ENCODE measurements around the gene KIR2DL4.

The KIR2DL4 gene

DNA sequence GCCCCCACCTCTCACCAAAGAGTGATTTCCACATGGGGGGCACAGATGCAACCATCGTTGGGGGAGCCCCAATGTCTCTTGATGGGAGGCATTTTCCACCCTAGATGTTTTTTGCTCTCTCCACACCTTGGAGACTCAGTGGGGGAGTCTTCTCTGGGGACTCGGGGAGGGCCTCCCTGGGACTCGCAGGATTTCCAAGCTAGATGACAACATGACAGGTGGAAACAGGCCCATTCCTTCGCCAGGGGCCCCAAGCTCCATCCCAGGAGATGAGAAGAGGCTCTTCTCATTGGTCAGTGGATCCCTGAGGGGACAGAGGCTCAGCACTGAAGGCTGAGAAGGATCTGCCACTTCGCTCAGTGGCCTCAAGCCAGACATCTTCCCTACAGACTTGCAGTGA, 12.7 kb upstream of the KIR2DL4 start:
- TF ChIP-seq, protein P1, sequence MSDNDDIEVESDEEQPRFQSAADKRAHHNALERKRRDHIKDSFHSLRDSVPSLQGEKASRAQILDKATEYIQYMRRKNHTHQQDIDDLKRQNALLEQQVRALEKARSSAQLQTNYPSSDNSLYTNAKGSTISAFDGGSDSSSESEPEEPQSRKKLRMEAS (IDR thresholded peaks at IDR 0.05; ENCODE audit: low read depth, low read length): no peak
- H3K4me3 ChIP-seq (ENCODE audit: low read depth, low read length): no peak overlapping the region
- no peak for DNase-seq (ENCODE audit: low read depth)

DNA sequence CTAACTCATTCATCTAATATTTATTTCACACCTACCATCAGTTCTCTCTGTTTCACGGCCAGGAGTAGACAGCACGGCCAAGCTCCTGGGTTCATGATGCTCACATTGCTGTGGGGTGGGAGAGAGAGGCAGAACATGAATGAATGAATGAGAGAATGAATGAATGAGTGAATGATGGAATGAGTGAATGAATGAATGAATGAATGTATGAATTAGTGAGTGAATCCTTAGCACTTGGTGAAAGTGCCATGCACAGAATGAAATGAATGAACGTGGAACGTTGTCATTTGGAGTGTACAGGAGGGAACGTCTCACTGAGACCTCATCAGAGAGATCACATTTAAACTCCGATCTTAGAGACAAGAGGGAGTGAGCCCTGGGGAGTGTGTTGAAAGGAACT, 11.9 kb upstream of the KIR2DL4 start:
- no peak for DNase-seq (ENCODE audit: low read depth)
- no peak overlapping the region for H3K4me3 ChIP-seq (ENCODE audit: low read depth, low read length)
- TF ChIP-seq, protein P2, sequence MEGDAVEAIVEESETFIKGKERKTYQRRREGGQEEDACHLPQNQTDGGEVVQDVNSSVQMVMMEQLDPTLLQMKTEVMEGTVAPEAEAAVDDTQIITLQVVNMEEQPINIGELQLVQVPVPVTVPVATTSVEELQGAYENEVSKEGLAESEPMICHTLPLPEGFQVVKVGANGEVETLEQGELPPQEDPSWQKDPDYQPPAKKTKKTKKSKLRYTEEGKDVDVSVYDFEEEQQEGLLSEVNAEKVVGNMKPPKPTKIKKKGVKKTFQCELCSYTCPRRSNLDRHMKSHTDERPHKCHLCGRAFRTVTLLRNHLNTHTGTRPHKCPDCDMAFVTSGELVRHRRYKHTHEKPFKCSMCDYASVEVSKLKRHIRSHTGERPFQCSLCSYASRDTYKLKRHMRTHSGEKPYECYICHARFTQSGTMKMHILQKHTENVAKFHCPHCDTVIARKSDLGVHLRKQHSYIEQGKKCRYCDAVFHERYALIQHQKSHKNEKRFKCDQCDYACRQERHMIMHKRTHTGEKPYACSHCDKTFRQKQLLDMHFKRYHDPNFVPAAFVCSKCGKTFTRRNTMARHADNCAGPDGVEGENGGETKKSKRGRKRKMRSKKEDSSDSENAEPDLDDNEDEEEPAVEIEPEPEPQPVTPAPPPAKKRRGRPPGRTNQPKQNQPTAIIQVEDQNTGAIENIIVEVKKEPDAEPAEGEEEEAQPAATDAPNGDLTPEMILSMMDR (IDR thresholded peaks at IDR 0.05; ENCODE audit: low read depth, low read length): no peak
- no peak for TF ChIP-seq POLR2A (IDR thresholded peaks at IDR 0.05; ENCODE audit: extremely low read depth, insufficient read length)
- TF ChIP-seq, protein P1 (IDR thresholded peaks at IDR 0.05; ENCODE audit: low read depth, low read length): no peak
- TF ChIP-seq MYC (IDR thresholded peaks at IDR 0.05; ENCODE audit: low read depth, low read length): no peak

DNA sequence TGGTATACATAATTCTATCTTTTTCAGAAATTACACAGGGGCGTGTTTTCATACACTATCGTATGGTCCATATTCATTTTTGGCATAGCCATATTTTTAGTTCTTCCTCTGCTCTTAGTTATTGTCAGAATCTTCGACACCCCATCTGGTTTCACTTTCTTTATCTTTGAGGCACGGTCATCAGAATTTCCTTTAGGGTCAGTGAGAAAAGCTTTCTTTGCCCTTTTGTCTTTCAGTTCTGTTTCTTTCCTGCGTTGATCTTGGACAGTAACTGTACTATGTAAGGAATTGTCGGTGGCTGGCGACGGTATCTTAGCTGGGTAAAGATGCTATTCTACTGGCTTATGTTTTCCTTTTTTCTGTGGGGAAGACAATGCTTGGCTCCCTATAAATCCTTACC, 10.6 kb upstream of the KIR2DL4 start:
- peak; percentile 12 for DNase-seq (ENCODE audit: low read depth)
- TF ChIP-seq MYC (IDR thresholded peaks at IDR 0.05; ENCODE audit: low read depth, low read length) (no peak), POLR2A (IDR thresholded peaks at IDR 0.05; ENCODE audit: extremely low read depth, insufficient read length) (no peak)
- TF ChIP-seq, protein P1 (IDR thresholded peaks at IDR 0.05; ENCODE audit: low read depth, low read length): no peak
- TF ChIP-seq, protein P2 (IDR thresholded peaks at IDR 0.05; ENCODE audit: low read depth, low read length): no peak
- H3K4me3 ChIP-seq (ENCODE audit: low read depth, low read length): peak overlapping the region; percentile 21

DNA sequence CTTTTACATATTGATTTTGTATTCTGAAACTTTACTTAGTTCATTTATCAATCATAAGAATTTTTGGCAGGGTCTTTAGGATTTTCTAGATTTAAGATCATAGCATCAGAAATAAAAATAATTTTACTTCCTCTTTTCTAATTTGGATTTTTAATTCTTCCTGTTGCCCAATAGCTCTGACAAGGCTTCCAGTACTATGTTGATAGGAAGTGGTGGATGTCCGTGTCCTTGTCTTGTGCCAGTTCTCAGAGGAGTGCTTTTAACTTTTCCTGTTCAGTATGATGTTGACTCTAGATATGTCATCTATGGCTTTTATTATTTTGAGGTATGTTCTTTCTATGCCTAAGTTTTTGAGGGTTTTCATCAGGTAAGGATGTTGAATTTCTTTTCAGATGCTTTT, 7.7 kb upstream of the KIR2DL4 start:
- H3K4me3 ChIP-seq (ENCODE audit: low read depth, low read length): no peak overlapping the region
- TF ChIP-seq, protein P2 (IDR thresholded peaks at IDR 0.05; ENCODE audit: low read depth, low read length): no peak
- TF ChIP-seq, protein P1 (IDR thresholded peaks at IDR 0.05; ENCODE audit: low read depth, low read length): no peak
- TF ChIP-seq MYC (IDR thresholded peaks at IDR 0.05; ENCODE audit: low read depth, low read length) (no peak), POLR2A (IDR thresholded peaks at IDR 0.05; ENCODE audit: extremely low read depth, insufficient read length) (no peak)
- DNase-seq (ENCODE audit: low read depth): peak; percentile 65

DNA sequence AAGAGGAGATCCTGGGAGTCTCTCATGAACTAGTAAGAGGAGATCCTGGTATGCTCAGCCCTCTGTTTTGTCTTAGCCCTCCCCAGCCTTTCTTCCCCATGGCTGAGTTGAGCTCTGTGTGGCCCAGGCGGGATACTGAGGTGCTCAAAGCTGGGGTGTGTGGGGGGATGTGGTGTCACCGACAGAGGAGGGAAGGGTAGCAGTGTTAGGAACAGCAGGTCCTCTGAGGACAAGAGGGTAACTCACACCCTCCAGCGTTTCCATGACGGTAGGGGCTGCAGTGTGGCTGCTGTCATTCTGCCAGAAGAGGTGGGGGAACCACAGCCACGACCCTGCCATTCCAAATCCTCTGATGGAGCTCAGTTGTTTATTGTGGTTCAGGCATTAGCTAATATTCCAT, 691 bp downstream of the KIR2DL4 start:
- DNase-seq (ENCODE audit: low read depth): no peak
- no peak for TF ChIP-seq MYC (IDR thresholded peaks at IDR 0.05; ENCODE audit: low read depth, low read length)
- TF ChIP-seq POLR2A (IDR thresholded peaks at IDR 0.05; ENCODE audit: extremely low read depth, insufficient read length): no peak
- TF ChIP-seq, protein P2 (IDR thresholded peaks at IDR 0.05; ENCODE audit: low read depth, low read length): no peak
- TF ChIP-seq, protein P1 (IDR thresholded peaks at IDR 0.05; ENCODE audit: low read depth, low read length): no peak
- H3K4me3 ChIP-seq (ENCODE audit: low read depth, low read length): no peak overlapping the region

DNA sequence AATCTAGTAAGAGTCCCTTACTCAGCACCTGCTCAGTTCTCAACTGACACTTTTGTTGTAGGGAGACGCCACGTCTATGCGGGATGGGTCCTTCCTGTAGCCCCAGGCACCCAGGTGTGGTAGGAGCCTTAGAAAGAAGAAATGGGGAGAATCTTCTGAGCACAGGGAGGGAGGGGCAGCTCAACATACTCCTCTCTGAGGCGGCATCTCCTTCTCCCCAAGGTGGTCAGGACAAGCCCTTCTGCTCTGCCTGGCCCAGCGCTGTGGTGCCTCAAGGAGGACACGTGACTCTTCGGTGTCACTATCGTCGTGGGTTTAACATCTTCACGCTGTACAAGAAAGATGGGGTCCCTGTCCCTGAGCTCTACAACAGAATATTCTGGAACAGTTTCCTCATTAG, 1.2 kb downstream of the KIR2DL4 start:
- no peak overlapping the region for H3K4me3 ChIP-seq (ENCODE audit: low read depth, low read length)
- TF ChIP-seq, protein P1 (IDR thresholded peaks at IDR 0.05; ENCODE audit: low read depth, low read length): no peak
- TF ChIP-seq, protein P2 (IDR thresholded peaks at IDR 0.05; ENCODE audit: low read depth, low read length): no peak
- TF ChIP-seq POLR2A (IDR thresholded peaks at IDR 0.05; ENCODE audit: extremely low read depth, insufficient read length) (no peak), MYC (IDR thresholded peaks at IDR 0.05; ENCODE audit: low read depth, low read length) (no peak)
- no peak for DNase-seq (ENCODE audit: low read depth)
